Vagina (tissue), 2 donors: ENCODE measurements around the gene FXN. TPM values are rescaled to one million over a fixed set of nuclear protein-coding genes. Genes with fewer than 3 reads are reported as not detected.

Source experiments
- DNase-seq, 2 donors: peaks; one replicate each; pipeline ENCODE4 v3.0.0-alpha.2; 2017; ENCODE audit errors: extremely low spot score in 2 of 2
- H3K27ac ChIP-seq: fragments of 200-600 bp; sonication (generic); one replicate; pipeline ENCODE4 v1.5.1; 2019
- H3K27me3 ChIP-seq: fragments of 200-600 bp; sonication (generic); one replicate; pipeline ENCODE4 v1.5.1; 2019
- H3K36me3 ChIP-seq, 2 donors: fragments of 200-600 bp; sonication (generic); one replicate each; pipeline ENCODE4 v1.5.1; 2017 to 2019
- H3K4me1 ChIP-seq: fragments of 200-600 bp; sonication (generic); one replicate; pipeline ENCODE4 v1.5.1; 2019
- H3K4me3 ChIP-seq, 2 donors: fragments of 200-600 bp; sonication (generic); 1 replicate in 1 of 2; 2 replicates in 1 of 2; pipeline ENCODE4 v1.5.1; 2016 to 2019
- H3K9me3 ChIP-seq: fragments of 200-600 bp; sonication (generic); one replicate; pipeline ENCODE4 v1.5.1; 2019
- POLR2A ChIP-seq, 2 donors: fragments of 450-650 bp; IDR thresholded peaks; one replicate each; pipeline ENCODE4 v1.6.1; 2017; ENCODE audit warnings: antibody characterized with exemption in 2 of 2, mild to moderate bottlenecking in 2 of 2, moderate library complexity in 2 of 2
- POLR2AphosphoS5 ChIP-seq, 2 donors: sonication (generic); formaldehyde crosslinking; IDR thresholded peaks; one replicate each; pipeline ENCODE4 v1.9.0; 2017; ENCODE audit warnings: antibody characterized with exemption in 2 of 2, mild to moderate bottlenecking in 2 of 2, low read depth in 1 of 2; ENCODE audit not compliant: insufficient read depth in 1 of 2
- intact Hi-C: fragments of 100-400 bp; cut with DNase I; formaldehyde crosslinking; loops from one replicate; pipeline ENCODE4 v1.15.1; 2023
- total RNA-seq: library from RNA; depleted of rRNA; stranded (reverse); fragments of >200 nt; gene quantifications from one replicate; pipeline ENCODE4 v1.2.3, GENCODE V29; 2016
- TF ChIP-seq, protein P1 (sequence below), 3 experiments: fragments of 450-650 bp in 2 of 3; fragments of 200-600 bp in 1 of 3; sonication (generic) in 1 of 3; IDR thresholded peaks; one replicate each; pipeline ENCODE4 v1.5.1; 2017 to 2019; ENCODE audit warnings: antibody characterized with exemption in 3 of 3, mild to moderate bottlenecking in 2 of 3, moderate library complexity in 2 of 3

The FXN gene
- total RNA-seq, 1 donor from 2014 or later = 11.8 TPM

- H3K9me3 ChIP-seq = no peaks in the 10 kb centered on the region
- no peaks in the 10 kb centered on the region for H3K4me1 ChIP-seq
Measured at GRCh38 chr9:69016191-69017096, 19.1 kb upstream of the FXN start.

DNA sequence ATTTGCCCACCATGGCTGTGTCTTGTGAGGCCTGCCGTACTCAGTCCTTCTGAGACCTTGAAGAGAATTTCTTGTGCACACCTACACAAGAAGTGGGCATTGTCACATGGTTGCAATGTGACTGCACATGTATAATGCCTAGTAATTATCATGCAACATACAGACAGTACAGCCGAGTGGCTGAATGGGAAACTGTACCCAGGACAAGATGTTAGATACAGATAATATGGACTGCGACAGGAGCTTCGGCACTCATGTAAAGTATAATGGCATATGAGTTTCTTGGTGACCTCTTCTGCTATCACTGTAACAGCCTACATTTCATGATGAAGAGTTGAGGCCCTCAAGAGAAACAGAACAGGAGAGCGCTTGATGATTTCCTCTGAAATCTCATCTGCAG lies 16.8 kb upstream of the FXN start:
- H3K9me3 ChIP-seq = no peaks in the 10 kb centered on the region
- intact Hi-C loops = loop anchor here (5.0 kb wide), 1 partner anchor 421 kb away; no protein-coding TSS in a partner anchor
- no peak overlapping the region for H3K27ac ChIP-seq
- no peaks in the 10 kb centered on the region for H3K4me1 ChIP-seq
- TF ChIP-seq POLR2AphosphoS5 (IDR thresholded peaks at IDR 0.05; ENCODE audit: insufficient read depth in 1 of 2, low read depth in 1 of 2) (no peak), POLR2A (IDR thresholded peaks at IDR 0.05) (no peak)
- TF ChIP-seq, protein P1, sequence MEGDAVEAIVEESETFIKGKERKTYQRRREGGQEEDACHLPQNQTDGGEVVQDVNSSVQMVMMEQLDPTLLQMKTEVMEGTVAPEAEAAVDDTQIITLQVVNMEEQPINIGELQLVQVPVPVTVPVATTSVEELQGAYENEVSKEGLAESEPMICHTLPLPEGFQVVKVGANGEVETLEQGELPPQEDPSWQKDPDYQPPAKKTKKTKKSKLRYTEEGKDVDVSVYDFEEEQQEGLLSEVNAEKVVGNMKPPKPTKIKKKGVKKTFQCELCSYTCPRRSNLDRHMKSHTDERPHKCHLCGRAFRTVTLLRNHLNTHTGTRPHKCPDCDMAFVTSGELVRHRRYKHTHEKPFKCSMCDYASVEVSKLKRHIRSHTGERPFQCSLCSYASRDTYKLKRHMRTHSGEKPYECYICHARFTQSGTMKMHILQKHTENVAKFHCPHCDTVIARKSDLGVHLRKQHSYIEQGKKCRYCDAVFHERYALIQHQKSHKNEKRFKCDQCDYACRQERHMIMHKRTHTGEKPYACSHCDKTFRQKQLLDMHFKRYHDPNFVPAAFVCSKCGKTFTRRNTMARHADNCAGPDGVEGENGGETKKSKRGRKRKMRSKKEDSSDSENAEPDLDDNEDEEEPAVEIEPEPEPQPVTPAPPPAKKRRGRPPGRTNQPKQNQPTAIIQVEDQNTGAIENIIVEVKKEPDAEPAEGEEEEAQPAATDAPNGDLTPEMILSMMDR (IDR thresholded peaks at IDR 0.05) = no peak
- H3K36me3 ChIP-seq = no peaks in the 10 kb centered on the region
- H3K4me3 ChIP-seq = no peak overlapping the region
- no peak for DNase-seq
- no peaks in the 10 kb centered on the region for H3K27me3 ChIP-seq

More at GRCh38 chr9:69016191-69017096, 19.1 kb upstream of the FXN start:
- no peak for DNase-seq
- Histone ChIP-seq H3K4me3 (no peak overlapping the region), H3K27me3 (no peaks in the 10 kb centered on the region), H3K27ac (no peak overlapping the region), H3K36me3 (no peaks in the 10 kb centered on the region)
- intact Hi-C loops = loop anchor here (5.0 kb wide), 1 partner anchor 419 kb away; no protein-coding TSS in a partner anchor
- TF ChIP-seq POLR2A (IDR thresholded peaks at IDR 0.05) (no peak), POLR2AphosphoS5 (IDR thresholded peaks at IDR 0.05; ENCODE audit: insufficient read depth in 1 of 2, low read depth in 1 of 2) (no peak)
- TF ChIP-seq, protein P1 (IDR thresholded peaks at IDR 0.05) = no peak

GRCh38 chr9:69019808-69020207 lies 15.7 kb upstream of the FXN start:
- Histone ChIP-seq H3K27ac (no peak overlapping the region), H3K9me3 (no peaks in the 10 kb centered on the region), H3K36me3 (no peaks in the 10 kb centered on the region), H3K4me3 (no peak overlapping the region), H3K27me3 (no peaks in the 10 kb centered on the region), H3K4me1 (no peaks in the 10 kb centered on the region)
- intact Hi-C loops = loop anchor here (5.0 kb wide), 1 partner anchor 423 kb away; no protein-coding TSS in a partner anchor
- TF ChIP-seq POLR2A (IDR thresholded peaks at IDR 0.05) (no peak), POLR2AphosphoS5 (IDR thresholded peaks at IDR 0.05; ENCODE audit: insufficient read depth in 1 of 2, low read depth in 1 of 2) (no peak)
- TF ChIP-seq, protein P1 (IDR thresholded peaks at IDR 0.05) = no peak
- DNase-seq = no peak

- no peak for TF ChIP-seq POLR2AphosphoS5 (IDR thresholded peaks at IDR 0.05; ENCODE audit: insufficient read depth in 1 of 2, low read depth in 1 of 2)
- no peak for TF ChIP-seq POLR2A (IDR thresholded peaks at IDR 0.05)
- TF ChIP-seq, protein P1 (IDR thresholded peaks at IDR 0.05) = no peak
- no peak overlapping the region for H3K4me3 ChIP-seq
- H3K27ac ChIP-seq = no peak overlapping the region
- DNase-seq = no peak
- no peaks in the 10 kb centered on the region for H3K36me3 ChIP-seq
- H3K27me3 ChIP-seq = no peaks in the 10 kb centered on the region
- intact Hi-C loops = no loop called here
- no peaks in the 10 kb centered on the region for H3K9me3 ChIP-seq
- no peaks in the 10 kb centered on the region for H3K4me1 ChIP-seq
Measured at GRCh38 chr9:69020301-69021145, 15.0 kb upstream of the FXN start.
